IPS-20b (cell line): ENCODE measurements around the gene RPH3AL.

Experiments used
- H3K27ac ChIP-seq: one replicate; pipeline ENCODE4 v1.5.1; 2013; ENCODE audit warnings: low read length
- H3K27me3 ChIP-seq: 2 replicates; pipeline ENCODE4 v1.6.1; 2013; ENCODE audit warnings: mild to moderate bottlenecking, low read length, inconsistent platforms; ENCODE audit not compliant: insufficient read depth
- H3K36me3 ChIP-seq: 2 replicates; pipeline ENCODE4 v1.6.1; 2013; ENCODE audit warnings: low read depth, mild to moderate bottlenecking, inconsistent platforms, low read length, moderate library complexity; ENCODE audit not compliant: insufficient read depth
- H3K4me1 ChIP-seq: 2 replicates; pipeline ENCODE4 v1.6.1; 2013; ENCODE audit warnings: mild to moderate bottlenecking, control low read depth, inconsistent platforms, low read length, moderate library complexity; ENCODE audit not compliant: insufficient read depth
- H3K4me3 ChIP-seq: 2 replicates; pipeline ENCODE4 v1.5.1; 2013; ENCODE audit warnings: mild to moderate bottlenecking, low read length, inconsistent platforms
- H3K9ac ChIP-seq: 2 replicates; pipeline ENCODE4 v1.6.1; 2013; ENCODE audit warnings: low read depth, mild to moderate bottlenecking, inconsistent platforms, low read length, moderate library complexity
- H3K9me3 ChIP-seq: 2 replicates; pipeline ENCODE4 v1.6.1; 2013; ENCODE audit warnings: mild to moderate bottlenecking, low read depth, low read length, inconsistent platforms; ENCODE audit not compliant: insufficient read depth

The RPH3AL gene

GRCh38 chr17:300881-301280, 51.7 kb downstream of the RPH3AL start:
- Histone ChIP-seq H3K9me3 (no peaks in the 10 kb centered on the region), H3K36me3 (no peaks in the 10 kb centered on the region), H3K9ac (no peak overlapping the region), H3K4me3 (no peak overlapping the region), H3K27me3 (peaks cover 3% of the 10 kb centered on the region; the same call in 1 of the 2 replicates), H3K27ac (no peak overlapping the region), H3K4me1 (no peaks in the 10 kb centered on the region; the same call in 1 of the 2 replicates)

GRCh38 chr17:299546-299945, 53.1 kb downstream of the RPH3AL start:
- Histone ChIP-seq H3K9me3 (no peaks in the 10 kb centered on the region), H3K4me3 (no peak overlapping the region), H3K27me3 (no peaks in the 10 kb centered on the region), H3K27ac (no peak overlapping the region), H3K4me1 (no peaks in the 10 kb centered on the region; the same call in 1 of the 2 replicates), H3K36me3 (no peaks in the 10 kb centered on the region), H3K9ac (no peak overlapping the region)

- H3K4me3 ChIP-seq = no peak overlapping the region
- H3K27ac ChIP-seq = no peak overlapping the region
- no peaks in the 10 kb centered on the region for H3K36me3 ChIP-seq
- H3K4me1 ChIP-seq = no peaks in the 10 kb centered on the region
- H3K9me3 ChIP-seq = no peaks in the 10 kb centered on the region
- no peak overlapping the region for H3K9ac ChIP-seq
- no peaks in the 10 kb centered on the region for H3K27me3 ChIP-seq
Observed at GRCh38 chr17:298791-299450, 53.7 kb downstream of the RPH3AL start.

- H3K4me1 ChIP-seq = no peaks in the 10 kb centered on the region
- no peaks in the 10 kb centered on the region for H3K9me3 ChIP-seq
- no peaks in the 10 kb centered on the region for H3K27me3 ChIP-seq
- H3K27ac ChIP-seq = no peak overlapping the region
- H3K4me3 ChIP-seq = no peak overlapping the region
- H3K9ac ChIP-seq = no peak overlapping the region
- H3K36me3 ChIP-seq = no peaks in the 10 kb centered on the region
Observed at GRCh38 chr17:297758-298157, 54.8 kb downstream of the RPH3AL start.

GRCh38 chr17:296906-297690, 55.5 kb downstream of the RPH3AL start:
- H3K9ac ChIP-seq = no peak overlapping the region
- no peak overlapping the region for H3K4me3 ChIP-seq
- H3K4me1 ChIP-seq = no peaks in the 10 kb centered on the region
- H3K27ac ChIP-seq = no peak overlapping the region
- no peaks in the 10 kb centered on the region for H3K36me3 ChIP-seq
- no peaks in the 10 kb centered on the region for H3K27me3 ChIP-seq
- no peaks in the 10 kb centered on the region for H3K9me3 ChIP-seq

- H3K27me3 ChIP-seq = no peaks in the 10 kb centered on the region
- no peak overlapping the region for H3K27ac ChIP-seq
- no peak overlapping the region for H3K9ac ChIP-seq
- H3K4me3 ChIP-seq = no peak overlapping the region
- no peaks in the 10 kb centered on the region for H3K9me3 ChIP-seq
- H3K36me3 ChIP-seq = no peaks in the 10 kb centered on the region
- H3K4me1 ChIP-seq = no peaks in the 10 kb centered on the region
Observed at GRCh38 chr17:296379-296778, 56.2 kb downstream of the RPH3AL start.

- H3K9me3 ChIP-seq = no peaks in the 10 kb centered on the region
- no peak overlapping the region for H3K4me3 ChIP-seq
- no peaks in the 10 kb centered on the region for H3K4me1 ChIP-seq
- no peak overlapping the region for H3K27ac ChIP-seq
- H3K27me3 ChIP-seq = no peaks in the 10 kb centered on the region; the same call in 1 of the 2 replicates
- no peak overlapping the region for H3K9ac ChIP-seq
- H3K36me3 ChIP-seq = no peaks in the 10 kb centered on the region
Observed at GRCh38 chr17:292531-293382, 59.9 kb downstream of the RPH3AL start.

- no peak overlapping the region for H3K27ac ChIP-seq
- H3K4me3 ChIP-seq = no peak overlapping the region
- H3K9ac ChIP-seq = no peak overlapping the region
- no peaks in the 10 kb centered on the region for H3K9me3 ChIP-seq
- H3K36me3 ChIP-seq = no peaks in the 10 kb centered on the region
- no peaks in the 10 kb centered on the region for H3K4me1 ChIP-seq
- H3K27me3 ChIP-seq = no peaks in the 10 kb centered on the region; the same call in 1 of the 2 replicates
Observed at GRCh38 chr17:292016-292415, 60.6 kb downstream of the RPH3AL start.

GRCh38 chr17:291587-291986, 61.0 kb downstream of the RPH3AL start:
- Histone ChIP-seq H3K27me3 (no peaks in the 10 kb centered on the region; the same call in 1 of the 2 replicates), H3K36me3 (no peaks in the 10 kb centered on the region), H3K9me3 (no peaks in the 10 kb centered on the region), H3K4me1 (no peaks in the 10 kb centered on the region; the same call in 1 of the 2 replicates), H3K27ac (no peak overlapping the region), H3K4me3 (no peak overlapping the region), H3K9ac (no peak overlapping the region)

- no peaks in the 10 kb centered on the region; the same call in 1 of the 2 replicates for H3K4me1 ChIP-seq
- no peak overlapping the region for H3K27ac ChIP-seq
- no peaks in the 10 kb centered on the region; the same call in 1 of the 2 replicates for H3K27me3 ChIP-seq
- no peak overlapping the region for H3K4me3 ChIP-seq
- H3K9me3 ChIP-seq = no peaks in the 10 kb centered on the region
- no peaks in the 10 kb centered on the region for H3K36me3 ChIP-seq
- H3K9ac ChIP-seq = no peak overlapping the region
Observed at GRCh38 chr17:290626-291025, 62.0 kb downstream of the RPH3AL start.

- no peak overlapping the region for H3K4me3 ChIP-seq
- H3K27ac ChIP-seq = no peak overlapping the region
- H3K9me3 ChIP-seq = no peaks in the 10 kb centered on the region
- H3K27me3 ChIP-seq = no peaks in the 10 kb centered on the region; the same call in 1 of the 2 replicates
- no peaks in the 10 kb centered on the region; the same call in 1 of the 2 replicates for H3K4me1 ChIP-seq
- no peaks in the 10 kb centered on the region for H3K36me3 ChIP-seq
- no peak overlapping the region for H3K9ac ChIP-seq
Observed at GRCh38 chr17:290121-290521, 62.5 kb downstream of the RPH3AL start.
